Ishikawa (cell line): Measurements from ENCODE around the gene ARHGEF28.

Source experiments
- EGR1 ChIP-seq: IDR thresholded peaks from 2 replicates; pipeline ENCODE4 v1.6.1; 2012
- EP300 ChIP-seq: IDR thresholded peaks from 2 replicates; pipeline ENCODE4 v1.6.1; 2012; ENCODE audit warnings: borderline replicate concordance
- FOXM1 ChIP-seq: IDR thresholded peaks from 2 replicates; pipeline ENCODE4 v1.6.1; 2012; ENCODE audit warnings: low read depth, borderline replicate concordance
- TAF1 ChIP-seq: IDR thresholded peaks from 2 replicates; pipeline ENCODE4 v1.6.1; 2012; ENCODE audit warnings: low read depth, mild to moderate bottlenecking
- TCF12 ChIP-seq: IDR thresholded peaks from 2 replicates; pipeline ENCODE4 v1.6.1; 2012; ENCODE audit warnings: low read depth
- TF ChIP-seq, protein P1 (sequence below): IDR thresholded peaks from 2 replicates; pipeline ENCODE4 v1.6.1; 2012
- TF ChIP-seq, protein P2 (sequence below): IDR thresholded peaks from 2 replicates; pipeline ENCODE4 v1.6.1; 2012; ENCODE audit warnings: low read depth, mild to moderate bottlenecking

DNA sequence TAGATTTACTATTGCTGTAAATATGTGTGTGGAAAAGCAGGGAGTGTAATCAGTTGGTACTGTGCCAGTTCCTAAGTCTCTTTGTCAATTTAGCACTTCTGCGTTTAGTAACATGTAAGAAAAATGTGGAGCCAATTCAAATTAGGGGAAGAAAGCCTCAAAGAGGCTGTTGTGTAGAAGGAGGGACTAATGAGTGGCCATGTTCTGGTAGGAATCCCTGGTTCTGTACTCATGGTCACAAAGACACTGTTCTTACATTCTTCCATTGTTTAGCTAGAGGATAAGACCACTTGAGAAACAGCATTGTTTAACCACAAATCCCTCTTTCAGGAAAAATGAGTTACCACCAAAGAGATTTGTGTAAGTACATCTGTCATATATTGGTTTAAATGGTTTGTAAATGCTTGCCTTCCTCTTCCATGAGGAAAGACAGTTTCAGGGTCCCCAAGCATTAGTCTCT lies 14.9 kb downstream of the ARHGEF28 start:
- TF ChIP-seq, protein P1, sequence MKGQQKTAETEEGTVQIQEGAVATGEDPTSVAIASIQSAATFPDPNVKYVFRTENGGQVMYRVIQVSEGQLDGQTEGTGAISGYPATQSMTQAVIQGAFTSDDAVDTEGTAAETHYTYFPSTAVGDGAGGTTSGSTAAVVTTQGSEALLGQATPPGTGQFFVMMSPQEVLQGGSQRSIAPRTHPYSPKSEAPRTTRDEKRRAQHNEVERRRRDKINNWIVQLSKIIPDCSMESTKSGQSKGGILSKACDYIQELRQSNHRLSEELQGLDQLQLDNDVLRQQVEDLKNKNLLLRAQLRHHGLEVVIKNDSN, result no peak
- TF ChIP-seq EP300 (no peak), EGR1 (no peak), TCF12 (no peak), FOXM1 (no peak), TAF1 (no peak)
- TF ChIP-seq, protein P2, sequence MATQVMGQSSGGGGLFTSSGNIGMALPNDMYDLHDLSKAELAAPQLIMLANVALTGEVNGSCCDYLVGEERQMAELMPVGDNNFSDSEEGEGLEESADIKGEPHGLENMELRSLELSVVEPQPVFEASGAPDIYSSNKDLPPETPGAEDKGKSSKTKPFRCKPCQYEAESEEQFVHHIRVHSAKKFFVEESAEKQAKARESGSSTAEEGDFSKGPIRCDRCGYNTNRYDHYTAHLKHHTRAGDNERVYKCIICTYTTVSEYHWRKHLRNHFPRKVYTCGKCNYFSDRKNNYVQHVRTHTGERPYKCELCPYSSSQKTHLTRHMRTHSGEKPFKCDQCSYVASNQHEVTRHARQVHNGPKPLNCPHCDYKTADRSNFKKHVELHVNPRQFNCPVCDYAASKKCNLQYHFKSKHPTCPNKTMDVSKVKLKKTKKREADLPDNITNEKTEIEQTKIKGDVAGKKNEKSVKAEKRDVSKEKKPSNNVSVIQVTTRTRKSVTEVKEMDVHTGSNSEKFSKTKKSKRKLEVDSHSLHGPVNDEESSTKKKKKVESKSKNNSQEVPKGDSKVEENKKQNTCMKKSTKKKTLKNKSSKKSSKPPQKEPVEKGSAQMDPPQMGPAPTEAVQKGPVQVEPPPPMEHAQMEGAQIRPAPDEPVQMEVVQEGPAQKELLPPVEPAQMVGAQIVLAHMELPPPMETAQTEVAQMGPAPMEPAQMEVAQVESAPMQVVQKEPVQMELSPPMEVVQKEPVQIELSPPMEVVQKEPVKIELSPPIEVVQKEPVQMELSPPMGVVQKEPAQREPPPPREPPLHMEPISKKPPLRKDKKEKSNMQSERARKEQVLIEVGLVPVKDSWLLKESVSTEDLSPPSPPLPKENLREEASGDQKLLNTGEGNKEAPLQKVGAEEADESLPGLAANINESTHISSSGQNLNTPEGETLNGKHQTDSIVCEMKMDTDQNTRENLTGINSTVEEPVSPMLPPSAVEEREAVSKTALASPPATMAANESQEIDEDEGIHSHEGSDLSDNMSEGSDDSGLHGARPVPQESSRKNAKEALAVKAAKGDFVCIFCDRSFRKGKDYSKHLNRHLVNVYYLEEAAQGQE, result no peak
